ENCODE data around the gene QPCTL.
A peak's percentile ranks its signal among the peaks of the same experiment; 100 is the strongest.
"Not testable (repeated sequence)": the region's sequence is repeated elsewhere in the genome, so short reads cannot be mapped to it uniquely, and the experiment has no call there.

The QPCTL gene

DNA sequence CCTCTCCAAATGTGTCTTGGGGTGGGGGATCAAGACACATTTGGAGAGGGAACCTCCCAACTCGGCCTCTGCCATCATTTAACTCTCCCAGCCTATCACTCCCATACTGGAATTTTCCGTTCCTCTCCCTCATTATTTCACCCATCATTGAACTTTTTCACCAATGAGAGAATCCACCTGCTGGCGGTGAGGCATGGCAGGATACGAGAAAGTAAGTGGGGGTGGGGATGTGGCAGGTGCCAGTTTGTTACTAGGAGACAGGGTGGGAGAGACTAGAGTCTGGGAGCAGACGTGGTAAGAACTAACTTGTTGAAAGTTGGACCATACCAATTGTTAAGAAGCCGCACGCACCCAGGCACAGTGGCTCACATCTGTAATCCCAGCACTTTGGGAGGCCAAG is 17.5 kb upstream of the QPCTL start:
- FAIRE-seq = no peak
- DNase-seq (ENCODE audit: insufficient read length, low spot score) = no peak

DNA sequence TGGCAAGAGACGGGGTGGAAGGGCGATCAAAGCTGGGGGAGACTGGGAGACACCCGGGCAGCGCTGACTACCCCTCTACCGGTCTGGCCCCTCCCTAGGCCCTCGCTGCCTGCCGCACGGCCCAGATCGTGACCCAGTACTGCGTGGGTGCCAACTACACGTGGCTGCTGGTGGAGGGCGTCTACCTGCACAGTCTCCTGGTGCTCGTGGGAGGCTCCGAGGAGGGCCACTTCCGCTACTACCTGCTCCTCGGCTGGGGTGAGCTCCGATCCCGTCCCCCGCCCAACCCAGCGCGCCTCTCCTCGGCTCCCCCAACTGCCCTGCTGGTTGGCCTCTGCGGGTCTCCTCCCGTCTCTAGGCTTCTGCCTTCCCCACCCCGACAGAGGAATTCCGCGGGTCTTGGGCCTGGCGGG is 15.6 kb upstream of the QPCTL start:
- DNase-seq (ENCODE audit: insufficient read length, low spot score) = no peak
- peak; percentile 37 for FAIRE-seq

DNA sequence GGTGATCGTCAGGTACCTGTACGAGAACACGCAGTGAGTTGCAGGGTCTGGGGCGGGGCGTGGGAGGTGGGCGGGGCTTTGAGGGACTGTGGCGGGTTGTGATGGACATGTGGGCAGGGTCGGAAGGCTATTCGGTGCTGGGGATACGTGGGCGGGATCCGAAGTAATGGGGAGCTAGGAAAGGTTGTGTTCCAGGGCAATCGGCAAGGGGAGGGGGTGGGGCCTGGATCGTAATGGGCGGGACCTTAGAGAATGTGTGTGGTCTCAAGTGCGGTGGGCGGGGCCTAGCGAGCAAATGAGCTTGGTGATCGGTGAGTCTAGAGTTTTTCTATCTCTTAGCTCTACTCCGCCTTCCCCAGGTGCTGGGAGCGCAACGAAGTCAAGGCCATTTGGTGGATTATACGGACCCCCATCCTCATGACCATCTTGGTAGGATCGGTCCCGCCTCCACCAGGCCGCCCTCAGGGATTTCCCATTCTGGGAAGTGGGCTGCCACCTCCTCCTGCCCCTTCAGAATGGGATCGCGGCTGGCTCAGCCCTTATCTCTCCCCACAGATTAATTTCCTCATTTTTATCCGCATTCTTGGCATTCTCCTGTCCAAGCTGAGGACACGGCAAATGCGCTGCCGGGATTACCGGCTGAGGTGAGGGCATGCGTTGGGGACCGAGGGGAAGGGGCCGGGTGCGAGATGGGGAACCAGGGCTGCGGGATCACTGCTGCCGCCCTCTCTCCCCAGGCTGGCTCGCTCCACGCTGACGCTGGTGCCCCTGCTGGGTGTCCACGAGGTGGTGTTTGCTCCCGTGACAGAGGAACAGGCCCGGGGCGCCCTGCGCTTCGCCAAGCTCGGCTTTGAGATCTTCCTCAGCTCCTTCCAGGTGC is 14.9 kb upstream of the QPCTL start:
- FAIRE-seq = peak; percentile 93
- DNase-seq (ENCODE audit: insufficient read length, low spot score) = peak; percentile 80

DNA sequence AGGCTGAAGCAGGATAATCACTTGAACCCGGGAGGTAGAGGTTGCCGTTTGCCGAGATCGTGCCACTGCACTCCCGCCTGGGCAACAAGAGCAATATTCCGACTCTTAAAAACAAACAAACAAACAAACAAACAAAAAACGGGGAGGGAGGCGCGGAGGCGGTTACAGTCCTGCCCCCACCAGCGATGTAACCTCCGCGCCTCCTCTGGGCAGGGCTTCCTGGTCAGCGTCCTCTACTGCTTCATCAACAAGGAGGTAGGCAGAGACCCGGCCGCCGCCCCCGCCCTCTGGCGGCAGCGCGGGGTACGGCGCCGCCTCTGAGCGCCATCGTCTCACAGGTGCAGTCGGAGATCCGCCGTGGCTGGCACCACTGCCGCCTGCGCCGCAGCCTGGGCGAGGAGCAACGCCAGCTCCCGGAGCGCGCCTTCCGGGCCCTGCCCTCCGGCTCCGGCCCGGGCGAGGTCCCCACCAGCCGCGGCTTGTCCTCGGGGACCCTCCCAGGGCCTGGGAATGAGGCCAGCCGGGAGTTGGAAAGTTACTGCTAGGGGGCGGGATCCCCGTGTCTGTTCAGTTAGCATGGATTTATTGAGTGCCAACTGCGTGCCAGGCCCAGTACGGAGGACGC is 11.0 kb upstream of the QPCTL start:
- DNase-seq (ENCODE audit: insufficient read length, low spot score) (peak; percentile 76), FAIRE-seq (peak; percentile 88)

DNA sequence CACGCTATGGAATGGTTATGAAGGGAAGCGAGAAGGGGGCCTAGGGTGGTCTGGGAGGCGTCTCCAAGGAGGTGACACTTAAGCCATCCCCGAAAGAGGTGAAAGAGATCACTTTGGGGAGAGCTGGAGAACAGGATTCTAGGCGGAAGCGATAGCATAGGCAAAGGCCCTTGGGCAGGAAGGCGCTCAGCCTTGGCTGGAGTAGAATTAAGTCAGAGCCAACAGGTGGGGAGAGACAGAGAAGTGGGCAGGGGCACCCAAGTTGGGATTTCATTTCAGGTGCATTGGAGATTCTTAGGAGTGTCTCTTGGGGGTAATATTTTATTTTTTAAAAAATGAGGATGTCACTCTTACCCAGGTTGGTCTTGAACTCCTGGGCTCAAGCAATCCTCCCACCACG is 10.3 kb upstream of the QPCTL start:
- FAIRE-seq = no peak

DNA sequence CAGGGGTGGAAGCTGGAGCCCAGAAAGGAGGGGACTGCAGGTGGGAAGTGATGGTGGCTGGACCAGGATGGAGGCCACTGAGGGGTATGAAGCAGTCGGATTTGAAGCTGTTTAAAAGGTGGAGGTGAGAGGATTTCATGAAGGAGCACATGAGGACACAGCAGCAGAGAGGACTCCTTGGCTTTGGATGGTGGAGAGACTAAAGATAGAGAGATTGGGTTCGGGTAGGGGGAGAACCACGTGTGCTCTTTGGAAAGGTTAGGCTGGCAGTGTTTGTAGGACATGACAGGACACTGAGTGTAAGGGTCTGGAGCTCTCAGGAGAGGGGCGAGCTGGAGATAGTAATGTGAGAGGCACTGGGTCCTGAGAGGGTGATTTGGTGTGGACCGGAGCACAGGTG is 9.6 kb upstream of the QPCTL start:
- DNase-seq (ENCODE audit: insufficient read length, low spot score) (no peak), FAIRE-seq (no peak)

More for the DNA sequence above, 10.3 kb upstream of the QPCTL start:
- no peak for DNase-seq (ENCODE audit: insufficient read length, low spot score)

DNA sequence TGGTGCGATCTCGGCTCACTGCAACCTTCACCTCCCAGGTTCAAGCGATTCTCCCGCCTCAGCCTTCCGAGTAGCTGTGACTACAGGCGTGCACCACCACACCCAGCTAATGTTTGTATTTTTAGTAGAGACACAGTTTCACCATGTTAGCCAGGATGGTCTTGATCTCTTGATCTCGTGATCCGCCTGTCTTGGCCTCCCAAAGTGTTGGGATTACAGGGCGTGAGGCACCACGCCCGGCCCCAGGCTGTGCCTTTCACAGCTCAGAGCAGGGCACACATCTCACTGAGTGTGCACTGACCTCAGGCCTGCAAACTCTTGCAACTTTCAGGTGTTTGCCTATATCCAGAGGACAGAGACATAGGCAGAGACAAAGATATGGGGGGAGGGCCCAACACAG is 7.4 kb upstream of the QPCTL start:
- not testable (repeated sequence) for FAIRE-seq; DNase-seq (ENCODE audit: insufficient read length, low spot score)

DNA sequence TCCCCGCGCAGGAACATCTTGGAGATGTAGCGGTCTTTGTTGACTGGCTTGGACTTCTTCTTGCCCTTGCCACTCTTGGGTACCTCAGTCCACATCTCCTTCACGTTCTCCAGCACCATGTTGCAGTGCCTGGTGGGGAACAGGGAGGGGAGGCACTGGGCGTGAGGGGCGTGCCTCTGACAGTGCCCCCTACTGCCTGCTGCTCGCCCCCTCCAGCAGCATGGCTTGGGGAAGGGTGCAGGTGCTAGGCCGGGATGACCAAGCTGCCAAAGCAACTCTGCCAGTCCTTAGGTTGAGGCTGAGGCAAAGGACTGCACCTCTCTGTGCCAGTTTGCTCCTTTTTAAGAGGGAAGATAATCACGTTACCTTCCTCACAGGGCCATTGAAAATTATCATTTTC is 4.9 kb upstream of the QPCTL start:
- FAIRE-seq (no peak), DNase-seq (ENCODE audit: insufficient read length, low spot score) (no peak)

DNA sequence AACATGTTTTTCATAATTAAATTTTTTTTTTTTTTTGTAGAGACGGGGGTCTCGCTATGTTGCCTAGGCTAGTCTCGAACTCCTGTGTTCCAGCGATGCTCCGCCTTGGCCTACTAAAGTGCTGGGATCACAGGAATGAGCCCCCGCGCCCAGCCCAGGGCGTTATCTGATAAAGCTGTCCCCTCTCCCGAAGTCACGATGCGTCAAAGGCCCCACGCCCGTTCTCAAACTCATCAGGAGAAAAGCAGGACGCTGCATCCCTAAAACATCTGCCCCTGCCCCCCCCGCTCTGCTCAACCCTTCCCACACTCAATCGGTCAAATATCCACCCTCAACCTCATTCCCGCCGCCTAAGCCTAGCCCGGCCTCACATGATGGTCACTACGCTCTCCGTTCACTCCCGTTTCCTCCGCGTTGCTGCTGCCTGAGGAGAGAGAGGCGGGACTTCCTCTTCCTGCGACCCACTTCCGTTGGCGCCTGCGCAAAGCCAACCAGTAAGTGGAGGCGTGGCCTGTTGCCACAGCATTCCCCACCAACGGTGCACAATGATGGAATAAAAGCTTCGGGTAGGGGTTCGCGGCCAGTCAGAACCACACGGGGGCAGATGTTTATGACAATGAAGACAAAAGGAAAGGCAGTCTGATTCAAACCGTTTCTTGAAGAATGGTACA is 815 bp upstream of the QPCTL start, which contains the start of gene SNRPD2:
Gene SNRPD2, minus strand, starts transcription at position 438 of the 671 bp plus-strand sequence. Its CDS starts 65 bp downstream, at position 373.
- DNase-seq (ENCODE audit: insufficient read length, low spot score) = peak; percentile 74
- no peak for FAIRE-seq

DNA sequence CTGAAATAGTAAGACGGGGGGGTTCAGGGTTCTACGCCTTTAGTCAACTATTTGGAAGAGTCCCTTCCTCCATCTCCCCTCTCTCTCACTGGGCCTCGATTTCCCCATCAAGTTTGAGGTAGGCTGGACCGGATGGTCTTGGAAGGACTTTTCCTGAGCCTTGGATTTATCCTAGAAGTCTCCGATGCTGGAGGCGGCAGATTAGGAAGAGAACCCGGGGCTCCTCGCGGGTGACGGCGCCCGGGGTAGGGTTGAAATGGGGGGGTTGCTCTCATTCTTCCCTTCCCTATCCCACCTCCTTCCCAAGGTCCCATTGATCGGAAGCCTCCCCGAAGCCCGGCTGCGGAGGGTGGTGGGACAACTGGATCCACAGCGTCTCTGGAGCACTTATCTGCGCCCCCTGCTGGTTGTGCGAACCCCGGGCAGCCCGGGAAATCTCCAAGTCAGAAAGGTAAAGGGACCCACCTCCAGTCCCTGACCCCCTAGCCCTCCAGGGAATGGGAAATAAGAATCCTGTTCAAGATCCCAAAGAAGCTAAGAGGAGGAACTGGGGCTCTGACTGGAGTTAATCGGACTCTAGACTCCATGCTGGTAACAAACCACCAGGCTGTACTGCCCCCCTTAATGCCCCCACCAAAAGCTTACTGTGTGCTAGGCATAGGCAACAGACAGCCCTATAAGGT is 781 bp downstream of the QPCTL start:
- peak; percentile 31 for FAIRE-seq
- peak; percentile 53 for DNase-seq (ENCODE audit: insufficient read length, low spot score)

DNA sequence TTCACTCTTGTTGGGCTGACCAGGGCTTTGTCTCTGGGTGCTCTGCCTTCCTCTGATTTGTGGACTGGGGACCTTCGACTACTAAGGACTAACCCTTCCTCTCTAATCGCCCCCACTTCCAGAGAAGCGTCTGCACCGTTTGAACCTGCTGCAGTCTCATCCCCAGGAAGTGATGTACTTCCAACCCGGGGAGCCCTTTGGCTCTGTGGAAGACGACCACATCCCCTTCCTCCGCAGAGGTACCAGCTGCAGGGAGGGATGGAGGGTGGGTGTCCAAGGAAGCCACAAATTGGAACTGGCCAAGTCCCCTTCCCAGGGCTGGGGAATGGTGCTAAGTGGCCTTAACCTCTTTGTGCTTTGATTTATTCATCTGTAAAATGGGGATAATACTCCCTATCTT is 9.2 kb downstream of the QPCTL start:
- no peak for FAIRE-seq
- DNase-seq (ENCODE audit: insufficient read length, low spot score) = no peak

DNA sequence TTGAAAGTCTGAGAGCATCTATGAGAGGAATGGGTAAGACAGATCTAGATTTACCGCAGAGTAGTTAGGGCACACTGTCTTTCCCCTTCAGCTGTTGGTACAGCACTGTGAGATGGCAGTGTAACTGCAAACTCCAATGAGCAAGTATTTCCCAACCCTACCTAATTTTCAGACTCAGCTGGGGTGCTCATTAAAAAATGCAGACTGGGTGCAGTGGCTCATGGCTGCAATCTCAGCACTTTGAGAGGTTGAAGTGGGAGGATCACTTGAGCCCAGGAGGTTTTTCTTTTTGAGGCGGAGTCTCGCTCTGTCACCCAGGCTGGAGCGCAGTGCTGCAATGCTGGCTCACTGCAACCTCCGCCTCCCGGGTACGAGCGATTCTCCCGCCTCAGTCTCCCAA is 12.6 kb downstream of the QPCTL start:
- FAIRE-seq = no peak
- DNase-seq (ENCODE audit: insufficient read length, low spot score) = no peak

DNA sequence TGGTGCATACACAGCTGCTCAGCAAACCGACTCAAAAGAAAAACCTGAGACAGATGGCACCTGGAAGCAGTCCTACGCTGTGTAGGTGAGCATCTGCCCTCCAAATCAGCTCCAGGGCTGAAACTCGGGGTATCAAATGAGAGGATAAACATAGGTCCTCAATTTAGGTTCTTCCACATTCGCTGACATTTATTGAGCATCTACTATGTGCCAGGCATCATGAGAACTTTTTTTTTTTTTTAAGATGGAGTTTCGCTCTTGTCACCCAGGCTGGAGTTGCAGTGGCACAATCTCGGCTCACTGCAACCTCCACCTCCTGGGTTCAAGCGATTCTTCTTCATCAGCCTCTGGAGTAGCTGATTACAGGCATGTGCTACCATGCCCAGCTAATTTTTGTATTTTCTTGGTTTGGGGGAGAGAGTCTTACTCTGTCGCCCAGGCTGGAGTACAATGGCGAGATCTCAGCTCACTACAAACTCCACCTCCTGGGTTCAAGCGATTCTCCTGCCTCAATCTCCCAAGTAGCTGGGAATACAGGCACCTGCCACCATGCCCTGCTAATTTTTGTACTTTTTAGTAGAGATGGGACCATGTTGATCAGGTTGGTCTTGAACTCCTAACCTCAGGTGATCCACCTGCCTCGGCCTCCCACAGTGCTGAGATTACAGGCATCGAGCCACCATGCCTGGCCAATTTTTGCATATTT is 13.4 kb downstream of the QPCTL start:
- FAIRE-seq = no peak
- no peak for DNase-seq (ENCODE audit: insufficient read length, low spot score)

DNA sequence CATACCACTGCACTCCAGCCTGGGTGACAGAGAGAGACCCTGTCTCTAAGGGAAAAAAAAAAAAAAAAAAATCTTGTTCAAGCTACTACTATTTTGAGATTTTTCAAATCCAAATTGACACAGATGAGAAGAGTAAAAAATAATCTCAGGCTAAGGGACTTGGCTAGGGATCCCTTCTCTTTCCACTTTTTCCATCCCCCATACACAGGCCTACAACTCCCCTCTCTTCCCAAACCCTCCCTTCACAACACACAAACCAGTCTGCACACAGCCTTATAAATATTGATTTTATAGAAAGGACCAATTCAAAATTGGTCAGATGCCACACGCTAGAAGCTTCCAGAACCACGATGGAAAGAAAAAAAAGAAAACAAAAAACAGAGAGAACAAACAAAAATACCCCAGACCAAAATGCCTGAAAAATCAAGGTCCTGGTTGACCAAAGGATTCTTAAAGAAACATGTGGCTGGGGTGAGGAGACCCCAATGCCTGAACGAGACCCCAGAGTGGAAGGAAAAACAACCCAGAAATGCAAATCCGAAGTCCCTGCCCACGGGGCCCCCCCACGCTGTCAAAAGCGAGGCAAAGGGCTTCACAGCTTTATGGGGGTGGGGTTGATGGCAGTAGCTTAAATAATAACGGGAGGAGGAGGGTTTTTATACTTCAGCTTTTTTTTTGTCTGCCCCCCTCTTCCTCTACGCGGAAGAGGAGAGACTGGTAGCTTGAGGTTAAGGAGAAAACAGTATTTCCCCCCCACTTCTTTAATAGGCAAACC is 18.1 kb downstream of the QPCTL start:
- no peak for DNase-seq (ENCODE audit: insufficient read length, low spot score)
- FAIRE-seq = no peak

DNA sequence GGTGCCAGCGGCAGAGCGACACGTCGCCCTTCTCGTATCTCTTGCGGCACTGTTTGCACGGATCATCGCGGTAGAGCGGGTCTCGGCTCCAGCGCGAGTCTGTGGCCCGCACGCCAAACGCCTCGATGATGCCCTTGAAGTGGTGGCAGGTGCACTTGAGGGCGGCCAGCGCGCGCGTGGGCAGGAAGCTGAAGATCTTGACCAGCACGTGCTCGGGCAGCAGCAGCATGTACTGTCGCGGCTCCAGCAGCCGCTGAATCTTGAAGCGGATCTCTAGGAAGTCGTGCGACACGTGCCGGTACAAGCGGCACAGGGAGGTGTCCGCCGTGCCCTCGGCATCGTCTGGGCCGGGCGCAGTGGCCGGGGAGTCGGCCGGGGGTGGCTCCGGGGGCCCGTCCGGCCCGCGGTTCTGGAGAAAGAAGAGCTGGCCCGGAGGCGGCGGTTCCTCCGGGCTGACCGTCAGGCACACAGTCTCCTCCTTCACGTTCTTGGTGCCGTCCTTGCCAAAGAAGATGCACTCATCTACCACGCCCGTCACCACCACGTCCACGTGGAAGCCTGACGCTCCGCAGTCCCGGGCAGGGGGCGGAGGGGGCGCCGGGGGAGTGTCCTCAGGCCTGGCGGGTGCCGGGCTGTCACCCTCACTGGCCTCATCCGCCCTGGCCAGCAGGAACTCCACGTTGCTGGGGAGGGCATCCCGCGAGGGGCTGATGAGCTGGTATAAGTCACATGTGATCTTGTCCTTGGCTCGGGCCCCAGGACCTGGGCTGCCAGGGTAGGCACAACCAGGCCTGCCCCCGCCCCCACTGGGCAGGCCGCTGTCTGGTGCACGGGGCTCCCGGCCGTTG is 19.6 kb downstream of the QPCTL start:
- no peak for FAIRE-seq

DNA sequence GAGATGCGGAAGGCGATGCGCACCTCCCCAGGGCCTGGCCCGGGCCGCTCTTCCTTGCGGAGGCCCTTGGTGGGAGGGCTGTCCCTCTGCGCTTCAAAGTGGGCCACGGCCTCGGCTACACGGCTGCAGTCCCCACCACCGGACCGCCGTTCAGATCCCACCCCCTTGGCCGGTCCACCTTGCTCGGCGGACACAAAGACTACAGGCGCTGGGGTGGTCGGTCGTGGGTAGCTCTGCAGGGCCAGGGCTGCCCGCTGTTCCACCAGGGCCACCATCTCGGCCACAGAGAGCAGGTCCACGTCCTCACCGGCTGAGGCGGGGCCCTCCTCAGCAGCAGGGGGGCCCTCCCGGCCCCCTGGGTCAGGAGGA is 20.2 kb downstream of the QPCTL start:
- DNase-seq (ENCODE audit: insufficient read length, low spot score) (no peak), FAIRE-seq (no peak)

More for the DNA sequence above, 19.6 kb downstream of the QPCTL start:
- DNase-seq (ENCODE audit: insufficient read length, low spot score) = no peak

DNA sequence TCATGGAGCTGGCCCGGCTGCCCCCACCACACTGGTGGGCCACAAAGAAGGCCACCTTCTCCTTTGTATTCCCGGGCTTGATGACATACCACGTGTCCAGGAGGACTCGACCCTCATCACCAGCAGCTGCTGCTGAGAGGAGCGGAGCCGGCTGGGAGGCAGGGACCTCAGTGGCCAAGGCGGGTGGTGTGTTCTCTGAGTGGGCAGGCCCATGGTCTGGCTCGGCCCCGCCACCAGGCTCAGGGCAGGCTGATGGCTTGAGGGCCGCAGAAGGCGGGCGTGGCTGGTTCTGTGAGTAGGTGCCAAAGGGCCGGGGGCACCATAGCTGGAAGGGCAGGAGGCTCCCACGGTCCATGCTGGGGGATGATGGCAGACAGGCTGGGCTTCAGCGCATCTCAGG is 20.7 kb downstream of the QPCTL start:
- FAIRE-seq (no peak), DNase-seq (ENCODE audit: insufficient read length, low spot score) (no peak)

DNA sequence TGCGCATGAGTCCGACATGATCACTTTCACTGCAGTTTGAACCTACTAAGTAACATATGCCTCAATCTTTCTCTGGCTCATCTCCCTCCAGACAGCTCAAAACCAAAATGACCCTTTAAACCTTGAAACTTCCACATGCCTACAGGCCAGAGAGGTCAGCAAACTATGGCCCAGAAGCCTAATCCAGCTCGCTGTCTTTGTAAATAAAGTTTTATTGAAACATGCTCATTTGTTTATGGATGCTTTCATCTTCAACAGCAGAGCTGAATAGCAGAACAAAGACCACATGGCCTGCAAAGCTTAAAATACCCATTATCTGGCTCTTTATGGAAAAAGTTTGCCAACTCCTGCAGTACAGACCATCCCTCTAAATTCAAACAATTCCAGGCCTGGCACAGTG is 22.7 kb downstream of the QPCTL start:
- DNase-seq (ENCODE audit: insufficient read length, low spot score) (no peak), FAIRE-seq (no peak)

Measured in GM19239 (cell line).